Activated CD4-positive, alpha-beta T cell treated with anti-CD3 and anti-CD28 coated beads, Interleukin-2, amount 50 U/mL, for 4 hours (primary cell): ENCODE data around the gene ZNHIT1.

ENCODE experiments used
- DNase-seq, 2 experiments: peaks; one replicate each; pipeline ENCODE4 v3.0.0-alpha.2; 2020

The ZNHIT1 gene

DNA sequence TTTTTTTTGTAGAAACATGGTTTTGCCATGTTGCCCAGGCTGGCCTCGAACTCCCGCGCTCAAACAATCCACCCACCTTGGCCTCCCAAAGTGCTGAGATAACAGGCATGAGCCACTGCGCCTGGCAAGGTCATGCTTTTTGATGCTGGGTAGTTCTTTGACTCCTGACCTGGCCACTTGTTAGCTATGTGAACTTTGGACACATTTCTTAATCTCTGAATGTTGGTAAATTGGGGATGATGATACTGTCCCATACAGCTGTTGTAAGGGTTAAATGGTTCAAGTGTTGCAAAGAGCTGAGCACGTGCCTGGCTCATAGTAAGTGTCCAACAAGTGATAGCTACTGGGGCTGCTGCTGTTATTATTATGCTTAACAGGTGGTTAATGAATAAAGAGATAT lies 2.3 kb downstream of the ZNHIT1 start:
- no peak for DNase-seq

DNA sequence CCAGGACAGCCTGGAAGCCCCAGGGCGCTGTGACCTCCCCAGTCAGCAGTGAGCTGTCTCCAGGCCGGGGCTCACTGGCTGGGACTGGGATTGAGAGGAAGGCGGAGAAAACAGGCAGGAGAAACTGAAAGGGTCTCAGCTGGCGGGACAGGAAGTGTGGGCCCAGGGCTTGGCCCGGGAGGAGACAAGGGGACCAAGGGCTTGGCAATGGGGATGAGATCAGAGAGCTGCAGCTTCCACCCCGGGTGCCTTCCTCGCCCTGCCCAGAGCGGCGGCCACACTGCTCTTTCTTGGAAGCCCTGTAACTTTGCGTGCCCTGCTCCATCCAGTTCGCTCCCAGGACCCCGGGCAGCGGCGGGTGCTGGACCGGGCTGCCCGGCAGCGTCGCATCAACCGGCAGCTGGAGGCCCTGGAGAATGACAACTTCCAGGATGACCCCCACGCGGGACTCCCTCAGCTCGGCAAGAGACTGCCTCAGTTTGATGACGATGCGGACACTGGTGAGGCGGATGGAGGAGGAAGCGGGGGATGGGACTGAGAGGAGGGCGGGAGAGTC lies 4.4 kb downstream of the ZNHIT1 start:
- DNase-seq = no peak

DNA sequence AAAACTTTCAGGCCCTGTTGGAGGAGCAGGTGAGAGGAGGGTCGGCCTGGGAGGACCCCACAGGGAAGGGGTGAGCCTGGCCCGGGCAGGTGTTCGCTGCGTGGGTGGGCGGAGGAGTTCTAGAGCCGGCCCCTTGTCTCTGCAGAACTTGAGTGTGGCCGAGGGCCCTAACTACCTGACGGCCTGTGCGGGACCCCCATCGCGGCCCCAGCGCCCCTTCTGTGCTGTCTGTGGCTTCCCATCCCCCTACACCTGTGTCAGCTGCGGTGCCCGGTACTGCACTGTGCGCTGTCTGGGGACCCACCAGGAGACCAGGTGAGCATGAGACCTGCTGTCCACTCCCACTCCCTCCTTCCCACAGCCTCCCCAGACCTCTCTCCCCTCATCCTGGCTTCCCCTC lies 5.6 kb downstream of the ZNHIT1 start:
- no peak for DNase-seq

DNA sequence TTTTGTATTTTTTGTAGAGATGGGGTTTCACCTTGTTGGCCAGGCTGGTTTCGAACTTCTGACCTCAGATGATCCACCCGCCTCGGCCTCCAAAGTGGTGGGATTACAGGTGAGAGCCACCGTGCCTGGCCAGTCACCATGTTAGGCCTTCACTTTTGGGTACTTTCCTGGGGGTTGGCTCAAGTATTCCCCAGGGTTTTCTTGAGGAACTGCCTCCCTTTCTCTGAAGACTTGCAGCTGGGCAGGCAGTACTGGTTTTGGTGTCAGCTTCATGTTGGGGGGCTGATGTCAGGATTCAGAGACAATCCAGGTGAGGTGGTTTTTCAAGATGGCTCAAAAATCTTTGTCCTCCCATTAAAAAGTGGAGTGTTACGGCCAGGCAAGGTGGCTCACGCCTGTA lies 7.7 kb downstream of the ZNHIT1 start:
- no peak for DNase-seq

GRCh38 chr7:101226721-101227120 lies 8.8 kb downstream of the ZNHIT1 start:
- no peak for DNase-seq

DNA sequence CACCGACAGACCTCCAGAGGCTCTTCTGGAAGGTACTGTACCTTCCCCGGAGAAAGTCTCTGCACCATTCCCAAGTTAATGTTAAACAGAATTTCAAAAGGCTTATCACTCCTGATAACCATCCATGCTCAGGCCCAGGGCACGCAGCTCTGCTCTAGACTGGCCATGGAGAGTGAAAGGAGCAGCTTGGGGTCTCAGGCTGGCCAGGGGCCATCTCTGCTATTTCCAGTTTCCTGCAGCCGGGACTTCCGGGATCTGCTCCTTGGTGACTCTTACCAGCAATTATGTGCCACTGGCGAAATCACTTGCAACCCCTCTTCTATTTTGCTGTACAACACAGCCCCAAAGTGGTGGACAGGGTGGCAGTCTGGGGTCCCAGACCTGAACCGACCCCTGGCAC lies 13.7 kb downstream of the ZNHIT1 start:
- no peak for DNase-seq

- DNase-seq = no peak
Measured at GRCh38 chr7:101232141-101232850, 14.3 kb downstream of the ZNHIT1 start.

DNA sequence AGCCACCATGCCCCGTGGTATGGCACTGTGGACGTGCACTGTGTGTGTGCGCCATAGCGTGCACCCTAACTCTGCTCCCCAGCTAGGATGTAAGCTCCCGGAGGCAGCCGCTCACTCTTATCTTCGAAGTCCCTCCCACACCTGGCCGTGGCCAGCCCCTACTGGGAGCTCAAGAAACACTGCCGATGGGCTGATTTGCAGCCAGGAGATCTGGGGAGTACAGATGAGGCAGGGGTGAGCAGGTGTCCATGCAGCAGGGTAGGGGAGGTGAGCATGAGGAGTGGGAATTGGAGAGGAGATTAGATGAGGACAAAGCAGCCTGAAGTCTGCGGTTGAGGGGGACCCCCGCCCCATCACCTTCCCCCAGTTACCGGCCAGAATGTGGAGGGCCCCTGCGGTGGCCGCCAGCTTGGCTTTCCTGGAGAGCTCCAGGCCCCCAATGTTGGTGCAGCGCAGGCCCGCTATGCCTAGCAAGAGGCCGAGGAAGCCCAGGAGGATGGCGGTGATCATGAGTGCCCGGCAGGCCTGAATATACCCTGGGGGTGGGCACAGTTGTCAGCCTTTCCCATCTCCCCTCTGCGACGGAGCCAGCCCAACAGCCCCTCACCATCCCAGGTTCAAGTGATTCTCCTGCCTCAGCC lies 16.1 kb downstream of the ZNHIT1 start:
- DNase-seq = no peak

DNA sequence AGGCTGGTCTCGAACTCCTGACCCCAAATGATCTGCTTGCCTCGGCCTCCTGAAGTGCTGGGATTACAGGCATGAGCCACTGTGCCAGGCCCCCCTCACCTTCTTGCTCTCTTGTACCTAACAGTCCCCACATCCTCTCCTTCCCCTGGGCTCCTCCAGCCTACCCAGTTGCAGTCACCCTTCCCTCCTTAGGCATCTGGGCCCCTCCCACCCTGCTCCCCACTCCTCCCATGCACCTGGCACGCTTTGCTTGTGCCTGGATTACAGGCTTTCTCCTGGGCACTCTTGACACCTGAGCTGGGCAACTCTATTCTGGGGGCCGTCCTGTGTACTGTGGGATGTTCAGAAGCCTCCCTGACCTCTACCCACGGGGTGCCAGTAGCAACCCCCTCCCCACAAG lies 16.7 kb downstream of the ZNHIT1 start:
- no peak for DNase-seq

GRCh38 chr7:101235050-101235449 lies 17.1 kb downstream of the ZNHIT1 start:
- no peak for DNase-seq

GRCh38 chr7:101235522-101235921 lies 17.6 kb downstream of the ZNHIT1 start:
- DNase-seq = no peak

- no peak for DNase-seq
Measured at GRCh38 chr7:101236292-101236835, 18.4 kb downstream of the ZNHIT1 start.

DNA sequence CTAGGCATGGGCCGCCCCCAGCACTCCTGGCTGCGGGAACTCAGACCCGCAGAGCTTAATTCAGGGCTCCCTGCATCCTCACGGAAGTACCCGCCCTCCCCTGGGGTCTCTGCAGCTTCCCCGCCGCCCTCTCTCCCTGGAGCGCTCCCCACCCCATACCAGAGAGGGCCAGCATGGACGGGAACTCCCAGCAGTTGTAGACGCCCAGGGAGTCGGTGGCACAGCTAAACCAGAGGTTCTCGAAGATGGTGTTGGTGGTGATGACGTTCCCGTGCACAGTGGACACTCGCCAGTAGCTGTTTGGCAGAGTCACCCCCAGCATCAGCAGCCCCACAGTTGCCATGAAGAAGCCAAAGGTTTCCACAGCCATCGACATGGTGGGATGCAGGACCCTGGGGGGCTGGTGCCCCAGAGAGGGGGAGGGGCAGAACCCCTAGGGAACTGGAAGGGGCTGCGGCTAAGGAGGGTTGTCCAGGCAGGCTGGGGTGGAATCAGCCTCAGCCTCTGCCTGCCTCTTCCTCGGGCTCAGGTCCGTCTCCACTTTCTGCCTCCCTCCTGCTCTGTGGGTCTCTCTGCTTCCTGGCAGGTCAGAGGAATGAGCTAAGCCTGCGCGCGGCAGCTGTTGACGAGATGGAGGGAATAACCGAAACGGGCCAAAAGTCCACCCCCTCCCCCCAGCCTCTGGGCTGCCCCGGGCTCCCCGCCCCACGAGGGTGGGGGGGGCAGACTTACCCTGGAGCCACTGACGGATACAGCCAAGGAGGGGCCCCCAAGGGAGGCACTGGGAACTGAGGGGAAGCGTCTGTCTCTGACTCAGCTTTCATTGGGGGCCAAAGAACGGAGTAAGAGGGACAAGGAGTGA lies 19.5 kb downstream of the ZNHIT1 start, which contains the start of gene CLDN15:
Gene CLDN15, minus strand, starts transcription at position 597 of the 862 bp plus-strand sequence. Its CDS starts 221 bp downstream, at position 376.
- no peak for DNase-seq

DNA sequence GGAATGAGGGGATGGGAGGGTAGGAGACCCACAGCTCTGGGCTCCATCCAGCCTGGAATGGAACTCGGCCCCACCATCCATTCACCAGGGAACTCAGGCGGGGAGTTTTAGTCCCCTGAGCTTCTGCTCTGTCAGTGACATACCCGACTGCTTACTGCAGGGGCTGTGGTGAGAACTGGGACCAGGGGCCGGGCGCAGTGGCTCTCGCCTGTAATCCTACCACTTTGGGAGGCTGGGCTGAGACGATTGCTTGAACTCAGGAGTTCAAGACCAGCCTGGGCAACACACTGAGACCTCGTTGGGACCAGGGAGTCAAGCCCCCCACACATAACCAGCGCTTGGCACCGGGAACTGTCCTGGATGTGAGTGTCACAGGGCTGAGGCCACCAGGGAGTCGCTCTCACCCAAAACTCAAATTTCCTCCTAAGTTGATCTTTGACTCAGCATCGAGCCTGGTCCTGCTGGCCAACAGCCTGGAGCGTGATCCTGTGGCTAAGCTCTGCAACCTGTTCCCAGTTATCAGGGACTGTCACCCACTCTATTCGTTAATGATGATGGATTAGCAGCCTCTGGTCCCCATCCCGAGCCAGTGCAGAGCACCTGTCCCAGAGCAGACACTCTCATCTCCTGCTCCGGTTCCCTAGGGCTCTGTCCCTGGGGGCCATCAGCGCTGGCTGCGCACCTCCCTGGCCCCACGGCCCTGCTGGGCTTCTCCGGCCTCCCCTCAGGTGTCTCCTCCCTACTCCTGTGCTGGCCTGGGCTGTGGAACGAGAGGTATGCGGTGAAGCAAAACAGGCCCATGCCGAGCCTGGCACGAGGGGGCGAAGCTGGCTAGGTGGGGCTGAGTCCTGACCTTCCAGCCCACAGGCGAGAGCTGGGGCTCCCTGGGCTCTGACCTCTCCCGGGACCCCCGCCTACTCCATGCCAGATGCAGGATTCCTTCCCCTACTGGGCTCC lies 20.5 kb downstream of the ZNHIT1 start:
- DNase-seq = no peak

DNA sequence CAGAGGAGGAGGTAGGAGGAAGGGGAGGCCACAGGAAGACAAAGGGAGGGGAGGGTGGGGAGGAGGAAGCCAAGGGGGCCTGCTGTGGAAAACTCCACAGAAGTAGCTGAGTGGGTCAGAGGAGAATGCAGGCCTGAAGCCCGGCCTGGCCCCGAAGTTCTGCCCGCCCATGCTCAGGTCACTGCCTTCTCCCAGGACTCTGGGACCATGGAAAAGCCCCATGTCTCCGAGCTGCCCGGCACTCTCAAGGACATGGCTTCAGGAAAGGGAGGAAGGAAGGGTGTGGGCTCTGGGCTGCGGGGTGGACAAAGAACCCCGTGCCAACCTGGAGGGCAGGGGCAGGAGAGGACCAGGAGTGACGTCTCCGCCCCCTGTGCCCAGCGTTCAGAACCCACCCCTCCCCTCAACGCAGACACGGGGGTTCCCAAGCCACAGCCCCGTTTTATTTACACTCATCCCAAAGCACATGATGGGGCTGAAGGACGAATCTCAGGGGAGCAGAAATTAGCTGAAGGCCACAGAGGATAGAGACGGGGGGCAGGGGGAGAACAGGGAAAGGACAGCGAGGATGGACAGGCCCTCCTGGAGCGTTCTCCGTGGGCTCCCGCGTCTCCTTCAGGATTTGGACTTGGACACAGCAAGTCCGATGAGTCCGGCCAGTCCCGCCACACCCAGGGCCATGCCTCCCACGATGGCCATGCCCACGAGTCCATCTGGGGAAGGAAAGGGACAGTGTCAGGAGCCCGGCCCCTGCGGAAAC lies 21.4 kb downstream of the ZNHIT1 start:
- no peak for DNase-seq

- no peak for DNase-seq
Measured at GRCh38 chr7:101239951-101240220, 21.9 kb downstream of the ZNHIT1 start.

GRCh38 chr7:101240226-101241014 lies 22.5 kb downstream of the ZNHIT1 start:
- DNase-seq = no peak

DNA sequence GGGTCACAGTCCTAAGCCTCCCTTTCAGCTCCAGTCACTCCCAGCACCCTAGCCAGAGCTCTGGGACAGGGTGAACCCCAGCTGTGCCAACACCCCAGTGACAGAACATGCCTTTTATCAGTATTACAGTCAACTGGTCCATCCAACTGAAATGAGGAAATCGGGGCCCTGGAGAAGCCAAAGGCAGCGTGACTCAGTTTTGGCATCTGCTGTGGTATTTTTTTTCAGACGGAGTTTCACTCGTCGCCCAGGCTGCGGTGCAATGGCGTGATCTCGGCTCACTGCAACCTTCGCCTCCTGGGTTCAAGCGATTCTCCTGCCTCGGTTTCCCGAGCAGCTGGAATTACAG lies 23.0 kb downstream of the ZNHIT1 start:
- DNase-seq = no peak

DNA sequence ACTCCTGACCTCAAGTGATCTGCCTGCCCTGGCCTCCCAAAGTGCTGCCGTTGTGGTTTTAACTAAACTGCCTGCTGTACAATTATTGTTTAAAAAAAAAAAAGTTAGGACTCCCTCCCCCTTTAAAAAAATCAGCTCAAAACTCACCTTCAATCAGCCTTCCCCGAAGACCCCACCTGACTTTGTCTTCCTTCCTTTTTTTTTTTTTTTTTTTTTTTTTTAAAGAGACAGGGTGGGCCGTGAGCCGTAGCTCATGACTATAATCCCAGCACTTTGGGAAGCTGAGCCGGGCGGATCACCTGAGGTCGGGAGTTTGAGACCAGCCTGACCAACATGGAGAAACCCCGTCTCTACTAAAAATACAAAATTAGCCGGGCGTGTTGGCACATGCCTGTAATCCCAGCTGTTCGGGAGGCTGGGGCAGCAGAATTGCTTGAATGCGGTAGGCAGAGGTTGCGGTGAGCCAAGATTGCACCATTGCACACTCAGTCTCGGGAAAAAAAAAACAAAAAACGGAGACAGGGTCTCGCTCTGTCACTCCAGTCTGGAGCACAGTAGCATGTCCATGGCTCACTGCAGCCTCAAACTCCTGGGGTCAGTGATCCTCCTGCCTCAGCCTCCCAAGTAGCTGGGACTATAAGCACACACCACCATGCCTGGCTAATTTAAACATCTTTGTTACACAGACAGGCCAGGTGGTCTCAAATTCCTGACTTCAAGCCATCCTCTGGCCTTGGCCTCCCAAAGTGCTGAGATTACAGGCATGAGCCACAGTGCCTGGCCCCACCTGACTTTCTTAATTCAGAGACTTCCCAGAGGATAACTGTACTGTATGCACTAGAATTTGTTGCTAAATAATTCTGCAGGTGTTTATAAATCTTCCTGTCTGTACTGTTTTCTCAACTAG lies 23.7 kb downstream of the ZNHIT1 start:
- DNase-seq = no peak
